ENCODE measurements around the gene SLC25A6. TPM values are rescaled to one million over a fixed set of nuclear protein-coding genes. Genes with fewer than 3 reads are reported as not detected.

The SLC25A6 gene
- polyA plus RNA-seq, 2 of the 4 experiments (the other 2 are of a cell fraction), result 291 to 448 TPM

GRCh38 chrX:1336331-1336943 is 55.5 kb downstream of the SLC25A6 start, which contains the start of gene IL3RA:
Gene IL3RA, plus strand, starts transcription at chrX:1336785. Its CDS starts 4,981 bp downstream, at chrX:1341766.
- peak within 1 kb of the TSS; percentile 72 for H3K4me2 ChIP-seq
- peak within 1 kb of the TSS; percentile 18; the same call in 1 of the 3 replicates for H3K4me3 ChIP-seq
- FAIRE-seq, result no peak
- 19% methylated on average over 14 of the region's 14 CpGs for WGBS (ENCODE audit: missing lambda C conversion rate)
- no peaks in the 10 kb centered on the region; the same call in 2 of the 3 replicates for H3K9me3 ChIP-seq
- H3K4me1 ChIP-seq, result no peaks in the 10 kb centered on the region
- peak within 1 kb of the TSS in 1 of 2 experiments; percentile 31; a peak in 1 of 6 replicates for H3K27ac ChIP-seq
- no peak for TF ChIP-seq ZSCAN20 (CRISPR knock-in tag; IDR thresholded peaks at IDR 0.05)
- no peak for TF ChIP-seq E2F6 (IDR thresholded peaks at IDR 0.05; ENCODE audit: borderline replicate concordance, low read depth)
- no peak for TF ChIP-seq TFCP2L1 (CRISPR knock-in tag; IDR thresholded peaks at IDR 0.05)
- TF ChIP-seq FOSB (CRISPR knock-in tag; IDR thresholded peaks at IDR 0.05), result no peak
- no peak for TF ChIP-seq HOXA7 (CRISPR knock-in tag; IDR thresholded peaks at IDR 0.05)
- TF ChIP-seq RCOR1 (IDR thresholded peaks at IDR 0.05; ENCODE audit: low read depth, low read length), result no peak
- no peak for TF ChIP-seq PBX3 (IDR thresholded peaks at IDR 0.05)
- TF ChIP-seq HMGXB4 (CRISPR knock-in tag; IDR thresholded peaks at IDR 0.05; ENCODE audit: borderline replicate concordance), result no peak
- TF ChIP-seq RNF2 (IDR thresholded peaks at IDR 0.05; ENCODE audit: borderline replicate concordance, low read depth), result no peak
- no peak for TF ChIP-seq HES2 (IDR thresholded peaks at IDR 0.05)
- no peak for TF ChIP-seq HOXB13 (CRISPR knock-in tag; IDR thresholded peaks at IDR 0.05; ENCODE audit: low read depth)
- no peak for TF ChIP-seq NFE2L2 (conservative IDR thresholded peaks at IDR 0.05; ENCODE audit: low read length)
- no peak for TF ChIP-seq RARB (CRISPR knock-in tag; IDR thresholded peaks at IDR 0.05)
- no peak for TF ChIP-seq JUNB (IDR thresholded peaks at IDR 0.05)
- no peak for TF ChIP-seq BHLHE40 (IDR thresholded peaks at IDR 0.05; ENCODE audit: low read depth, low read length)
- no peak for TF ChIP-seq GATA3 (IDR thresholded peaks at IDR 0.05; ENCODE audit: borderline replicate concordance)
- no peak for TF ChIP-seq ZNF302 (CRISPR knock-in tag; IDR thresholded peaks at IDR 0.05)
- no peak for TF ChIP-seq KDM5A (IDR thresholded peaks at IDR 0.05)
- no peak for TF ChIP-seq HDAC2 (IDR thresholded peaks at IDR 0.05)
- ChIA-PET CTCF (no interaction called here), POLR2A (no interaction called here)
- DNase-seq (ENCODE audit: low read depth in 1 of 2, low spot score in 1 of 2), result peak in 1 of 2 experiments; percentile 45
- ATAC-seq, result peak; percentile 58 to 63

Other genes with a start within 250 kb of the SLC25A6 start
- 0.37 and 0.57 TPM in 2 replicates for gene CRLF2, start 179.5 kb downstream of the SLC25A6 start, polyA plus RNA-seq (2011; rRNA removed)
- gene CRLF2, start 179.5 kb downstream of the SLC25A6 start, polyA plus RNA-seq (2017; fragmentation: RNase III; extraction: RNeasy Plus Mini Kit Qiagen cat#74134 plus additional on column Dnase treatment), result 0.07 to 0.25 TPM (median 0.08 TPM) in 3 replicates
- gene CSF2RA, start 123.3 kb downstream of the SLC25A6 start, polyA plus RNA-seq (2011; rRNA removed), result 6.3 and 6.8 TPM in 2 replicates
- gene CSF2RA, start 123.3 kb downstream of the SLC25A6 start, polyA plus RNA-seq (2017; fragmentation: RNase III; extraction: RNeasy Plus Mini Kit Qiagen cat#74134 plus additional on column Dnase treatment), result 3.8 to 4.8 TPM (median 4.4 TPM) in 3 replicates
- 0.28 and 0.31 TPM in 2 replicates for gene IL3RA, start 55.3 kb downstream of the SLC25A6 start, polyA plus RNA-seq (2011; rRNA removed)
- 0.05 to 0.12 TPM in 2 of 3 replicates, not detected in the other for gene IL3RA, start 55.3 kb downstream of the SLC25A6 start, polyA plus RNA-seq (2017; fragmentation: RNase III; extraction: RNeasy Plus Mini Kit Qiagen cat#74134 plus additional on column Dnase treatment)
- 15.4 and 15.6 TPM in 2 replicates for gene ASMTL, start 60.8 kb upstream of the SLC25A6 start, polyA plus RNA-seq (2011; rRNA removed)
- 12.2 to 14.4 TPM (median 12.3 TPM) in 3 replicates for gene ASMTL, start 60.8 kb upstream of the SLC25A6 start, polyA plus RNA-seq (2017; fragmentation: RNase III; extraction: RNeasy Plus Mini Kit Qiagen cat#74134 plus additional on column Dnase treatment)
- gene P2RY8, start 145.1 kb upstream of the SLC25A6 start, polyA plus RNA-seq (2011; rRNA removed), result not detected in 2 replicates
- 0.03 TPM in 1 of 3 replicates, not detected in the others for gene P2RY8, start 145.1 kb upstream of the SLC25A6 start, polyA plus RNA-seq (2017; fragmentation: RNase III; extraction: RNeasy Plus Mini Kit Qiagen cat#74134 plus additional on column Dnase treatment)
- gene AKAP17A, start 199.5 kb upstream of the SLC25A6 start, polyA plus RNA-seq (2011; rRNA removed), result 18.0 and 24.9 TPM in 2 replicates
- 27.3 to 32.9 TPM (median 32.5 TPM) in 3 replicates for gene AKAP17A, start 199.5 kb upstream of the SLC25A6 start, polyA plus RNA-seq (2017; fragmentation: RNase III; extraction: RNeasy Plus Mini Kit Qiagen cat#74134 plus additional on column Dnase treatment)
- 0.16 TPM in 2 replicates for gene ASMT, start 222.9 kb upstream of the SLC25A6 start, polyA plus RNA-seq (2011; rRNA removed)
- 0.12 to 0.20 TPM in 2 of 3 replicates, not detected in the other for gene ASMT, start 222.9 kb upstream of the SLC25A6 start, polyA plus RNA-seq (2017; fragmentation: RNase III; extraction: RNeasy Plus Mini Kit Qiagen cat#74134 plus additional on column Dnase treatment)